IMR-90 (cell line): ENCODE measurements around the gene HOXB8. TPM values are rescaled to one million over a fixed set of nuclear protein-coding genes. Genes with fewer than 3 reads are reported as not detected.

ENCODE experiments used
- ATAC-seq: fragments of 200-7000 bp; cut with Tn5 transposase; 2 replicates; pipeline ENCODE4 v1.9.1; 2020; ENCODE audit warnings: low read depth, mild to moderate bottlenecking, moderate library complexity
- BruUV-seq: library from RNA; stranded (reverse); fragments of 400-500 nt; replicated peaks from 2 replicates; lab custom pipeline; 2021; lab: Mats Ljungman, UMichigan
- CTCF ChIA-PET: fragments of 300-600 bp; formaldehyde crosslinking; extraction: SDS; loops from one replicate; lab custom pipeline; 2021; ENCODE audit warnings: antibody characterized with exemption; lab: Yijun Ruan, JAX
- POLR2A ChIA-PET: fragments of 300-600 bp; sonication (Branson Sonifier 250); formaldehyde crosslinking; loops from one replicate; lab custom pipeline; 2022; ENCODE audit warnings: antibody characterized with exemption; ENCODE audit not compliant: unreplicated experiment; lab: Charles Lee
- DNase-seq: peaks from one replicate; pipeline ENCODE4 v3.0.0; 2013
- H2AFZ ChIP-seq: replicated peaks from 2 replicates; pipeline ENCODE3; 2013; ENCODE audit warnings: low read length, mild to moderate bottlenecking; ENCODE audit not compliant: poor library complexity
- H2AK5ac ChIP-seq: 2 replicates; pipeline ENCODE4 v1.6.1; 2013; ENCODE audit warnings: low read depth, low read length, inconsistent platforms
- H2AK9ac ChIP-seq: replicated peaks from 2 replicates; pipeline ENCODE3; 2013; ENCODE audit warnings: mild to moderate bottlenecking, low read depth, low read length, moderate library complexity; ENCODE audit not compliant: poor library complexity
- H2BK120ac ChIP-seq: 2 replicates; pipeline ENCODE4 v1.6.1; 2013; ENCODE audit warnings: low read depth, low read length, inconsistent platforms
- H2BK15ac ChIP-seq: 3 replicates; pipeline ENCODE4 v1.6.1; 2013; ENCODE audit warnings: low read depth, low read length, inconsistent platforms
- H2BK20ac ChIP-seq: 2 replicates; pipeline ENCODE4 v1.6.1; 2013; ENCODE audit warnings: low read depth, mild to moderate bottlenecking, inconsistent platforms, low read length, moderate library complexity
- H2BK5ac ChIP-seq: 2 replicates; pipeline ENCODE4 v1.6.1; 2013; ENCODE audit warnings: mild to moderate bottlenecking, low read depth, low read length, inconsistent platforms; ENCODE audit not compliant: poor library complexity, severe bottlenecking
- H3K14ac ChIP-seq: replicated peaks from 2 replicates; pipeline ENCODE4 v1.6.1; 2013; ENCODE audit warnings: low read depth, low read length, inconsistent platforms
- H3K18ac ChIP-seq: 2 replicates; pipeline ENCODE4 v1.6.1; 2013; ENCODE audit warnings: low read depth, low read length, control low read depth
- H3K23ac ChIP-seq: 2 replicates; pipeline ENCODE4 v1.6.1; 2013; ENCODE audit warnings: low read depth, low read length, inconsistent platforms
- H3K27ac ChIP-seq: 2 replicates; pipeline ENCODE4 v1.5.1; 2013; ENCODE audit warnings: mild to moderate bottlenecking, control low read depth, low read length; ENCODE audit not compliant: insufficient read depth
- H3K27me3 ChIP-seq: 2 replicates; pipeline ENCODE4 v1.6.1; 2013; ENCODE audit warnings: low read length; ENCODE audit not compliant: control insufficient read depth, insufficient read depth
- H3K36me3 ChIP-seq: 2 replicates; pipeline ENCODE4 v1.6.1; 2013; ENCODE audit warnings: low read length, mixed read lengths; ENCODE audit not compliant: control insufficient read depth, insufficient read depth
- H3K4ac ChIP-seq: 2 replicates; pipeline ENCODE4 v1.6.1; 2013; ENCODE audit warnings: low read depth, low read length, inconsistent platforms
- H3K4me1 ChIP-seq: 2 replicates; pipeline ENCODE4 v1.6.1; 2013; ENCODE audit warnings: low read length, mixed read lengths; ENCODE audit not compliant: control insufficient read depth, insufficient read depth
- H3K4me2 ChIP-seq: 2 replicates; pipeline ENCODE4 v1.6.1; 2013; ENCODE audit warnings: low read depth, mild to moderate bottlenecking, control low read depth, low read length, moderate library complexity
- H3K4me3 ChIP-seq: 2 replicates; pipeline ENCODE4 v1.5.1; 2013; ENCODE audit warnings: low read depth, mild to moderate bottlenecking, control low read depth, low read length, moderate library complexity; ENCODE audit not compliant: insufficient read depth
- H3K56ac ChIP-seq: 2 replicates; pipeline ENCODE4 v1.6.1; 2013; ENCODE audit warnings: low read length, inconsistent platforms; ENCODE audit not compliant: insufficient read depth; ENCODE audit errors: extremely low read depth
- H3K79me1 ChIP-seq, 2 experiments: 2 replicates each; pipeline ENCODE4 v1.6.1; 2013; ENCODE audit warnings: low read length in 2 of 2, inconsistent platforms in 1 of 2, low read depth in 1 of 2
- H3K9ac ChIP-seq: 2 replicates; pipeline ENCODE4 v1.6.1; 2013; ENCODE audit warnings: low read depth, low read length, control low read depth
- H3K9me1 ChIP-seq: 2 replicates; pipeline ENCODE4 v1.6.1; 2013; ENCODE audit warnings: low read length, inconsistent platforms; ENCODE audit not compliant: insufficient read depth
- H3K9me3 ChIP-seq: 2 replicates; pipeline ENCODE4 v1.6.1; 2013; ENCODE audit warnings: low read length; ENCODE audit not compliant: control insufficient read depth, insufficient read depth
- H4K20me1 ChIP-seq: 2 replicates; pipeline ENCODE4 v1.6.1; 2013; ENCODE audit warnings: low read length, inconsistent platforms; ENCODE audit not compliant: insufficient read depth
- H4K5ac ChIP-seq: 2 replicates; pipeline ENCODE4 v1.6.1; 2013; ENCODE audit warnings: mild to moderate bottlenecking, low read depth, low read length, control low read depth
- H4K8ac ChIP-seq, 2 experiments: 2 replicates each; pipeline ENCODE4 v1.6.1; 2013; ENCODE audit warnings: low read depth in 2 of 2, low read length in 2 of 2, control low read depth in 1 of 2, inconsistent platforms in 1 of 2
- H4K91ac ChIP-seq: 2 replicates; pipeline ENCODE4 v1.6.1; 2013; ENCODE audit warnings: low read depth, low read length, inconsistent platforms; ENCODE audit not compliant: insufficient read depth
- BHLHE40 ChIP-seq: fragments of 150-350 bp; IDR thresholded peaks from 2 replicates; pipeline ENCODE4 v1.6.1; 2016; ENCODE audit warnings: mild to moderate bottlenecking, low read depth, low read length
- ELK1 ChIP-seq: fragments of 150-350 bp; IDR thresholded peaks from 2 replicates; pipeline ENCODE4 v1.6.1; 2016; ENCODE audit warnings: low read depth, mild to moderate bottlenecking, low read length, moderate library complexity, borderline replicate concordance
- FOS ChIP-seq: fragments of 150-350 bp; IDR thresholded peaks from 2 replicates; pipeline ENCODE4 v1.6.1; 2016; ENCODE audit warnings: low read depth, low read length
- MAZ ChIP-seq: IDR thresholded peaks from 2 replicates; pipeline ENCODE4 v1.6.1; 2012; ENCODE audit warnings: low read depth, mild to moderate bottlenecking, low read length, improper control_type of control experiment, moderate library complexity, borderline replicate concordance
- MXI1 ChIP-seq: IDR thresholded peaks from 2 replicates; pipeline ENCODE4 v1.6.1; 2012; ENCODE audit warnings: low read depth, mild to moderate bottlenecking, low read length, moderate library complexity, borderline replicate concordance
- NFE2L2 ChIP-seq: fragments of 150-350 bp; IDR thresholded peaks from 2 replicates; pipeline ENCODE4 v1.6.1; 2016; ENCODE audit warnings: low read depth, mild to moderate bottlenecking, low read length
- POLR2A ChIP-seq: IDR thresholded peaks from 2 replicates; pipeline ENCODE4 v1.6.1; 2012; ENCODE audit warnings: mild to moderate bottlenecking, low read depth, low read length
- RAD21 ChIP-seq: IDR thresholded peaks from 2 replicates; pipeline ENCODE4 v1.6.1; 2012; ENCODE audit warnings: low read length, improper control_type of control experiment
- RCOR1 ChIP-seq: IDR thresholded peaks from 2 replicates; pipeline ENCODE4 v1.6.1; 2012; ENCODE audit warnings: mild to moderate bottlenecking, low read length, improper control_type of control experiment; ENCODE audit not compliant: insufficient replicate concordance
- RFX5 ChIP-seq: IDR thresholded peaks from 2 replicates; pipeline ENCODE4 v1.8.0; 2012; ENCODE audit warnings: low read depth, mild to moderate bottlenecking, low read length, moderate library complexity
- WGBS, 2 experiments: methylation state at CpG; one replicate each; pipeline versions ENCODE4 v1.1.5 to v1.1.7; 2013; ENCODE audit warnings: missing lambda C conversion rate in 2 of 2; ENCODE audit not compliant: insufficient read length in 1 of 2; ENCODE audit errors: extremely low coverage in 2 of 2; 5-methylcytosine and 5-hydroxymethylcytosine counted together
- dilution Hi-C: fragments of 300-500 bp; cut with HindIII; formaldehyde crosslinking; loops from one replicate; pipeline ENCODE4 v1.14.3; 2018; ENCODE audit warnings: low sequenced_read_pairs; ENCODE audit not compliant: unreplicated experiment
- in situ Hi-C: fragments of 300-500 bp; cut with MboI; formaldehyde crosslinking; loops from 3 replicates; pipeline ENCODE4 v1.14.3; 2019; ENCODE audit warnings: low sequenced_read_pairs, inconsistent platforms, mixed read lengths
- intact Hi-C: fragments of 100-400 bp; cut with micrococcal nuclease; formaldehyde crosslinking; loops from 2 replicates; pipeline ENCODE4 v1.10.0; 2022
- polyA plus RNA-seq, 3 experiments: library from polyadenylated mRNA; depleted of rRNA; stranded (reverse); fragments of >200 nt; gene quantifications; 2 replicates each; pipeline ENCODE4 v1.2.3, GENCODE V29; 2012; ENCODE audit warnings: low replicate concordance in 1 of 3
- total RNA-seq: library from RNA; depleted of rRNA; stranded (reverse); fragments of >200 nt; gene quantifications from 2 replicates; pipeline ENCODE4 v1.2.3, GENCODE V29; 2012
- TF ChIP-seq, protein P1 (sequence below): fragments of 150-350 bp; IDR thresholded peaks from 2 replicates; pipeline ENCODE4 v1.6.1; 2017; ENCODE audit warnings: mild to moderate bottlenecking, antibody characterized with exemption, low read length, low read depth
- TF ChIP-seq, protein P2 (sequence below): conservative IDR thresholded peaks from 2 replicates; pipeline ENCODE4 v1.5.1; 2012; ENCODE audit warnings: mild to moderate bottlenecking, low read depth, low read length, improper control_type of control experiment

Gene HOXB8
- total and polyA plus RNA-seq, 2 of the 4 experiments (the other 2 are of a cell fraction): 0.54 to 5.3 TPM

DNA sequence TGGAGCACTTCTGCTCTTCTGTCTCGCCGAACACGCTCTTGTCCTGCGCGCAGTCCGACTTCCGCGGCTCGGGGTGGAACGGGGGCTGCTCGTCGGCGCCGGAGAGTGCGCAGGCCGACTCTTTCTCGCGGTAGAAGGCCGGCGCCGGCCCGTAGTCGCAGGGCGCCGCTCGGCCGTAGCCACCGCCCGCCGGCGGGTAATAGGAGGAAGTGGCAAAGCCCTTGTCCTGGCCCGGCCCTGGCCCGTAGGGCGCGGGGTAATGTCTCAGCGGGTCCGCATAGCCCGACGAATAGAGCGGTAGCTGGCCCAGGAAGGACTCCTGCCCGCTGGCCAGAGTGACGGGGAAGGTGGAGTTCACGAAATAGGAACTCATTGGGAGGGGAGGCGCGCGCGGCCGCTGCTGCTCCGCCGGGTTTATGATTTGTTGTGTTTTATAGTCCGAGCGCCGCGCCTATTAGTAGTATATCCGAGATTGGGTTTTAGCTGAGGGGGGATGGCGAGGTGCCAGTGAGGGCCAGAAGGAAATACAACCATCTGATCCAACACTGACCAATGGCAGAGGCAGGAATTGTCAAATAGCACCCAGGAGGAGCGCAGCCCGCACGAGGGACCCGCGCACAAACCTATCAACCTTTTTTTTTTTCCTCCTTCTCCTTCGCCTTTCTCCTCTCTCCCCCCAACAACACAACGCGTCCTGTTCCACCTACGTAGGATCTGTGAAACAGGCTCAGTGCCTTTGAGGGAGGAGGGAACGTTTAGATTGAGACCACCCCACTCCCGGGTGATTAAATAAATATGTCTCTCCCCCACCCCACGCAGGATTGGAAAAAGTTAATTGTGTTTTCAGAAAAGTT lies 17.1 kb downstream of the HOXB8 start:
- Histone ChIP-seq H3K9ac (peak overlapping the region; percentile 99), H3K36me3 (peaks cover 9% of the 10 kb centered on the region; the same call in 1 of the 2 replicates), H2AK5ac (peak overlapping the region; percentile 38), H4K5ac (peak overlapping the region; percentile 61), H2BK5ac (peak overlapping the region; percentile 95), H2BK20ac (peak overlapping the region; percentile 40; the same call in 1 of the 2 replicates), H4K20me1 (peaks cover 15% of the 10 kb centered on the region), H3K4ac (peak overlapping the region; percentile 98), H3K18ac (peak overlapping the region; percentile 65), H3K79me1 (peaks cover 24 to 39% of the 10 kb centered on the region in 2 experiments; a peak in 3 of 4 replicates), H3K4me3 (peak overlapping the region; percentile 78), H3K9me3 (no peaks in the 10 kb centered on the region), H3K9me1 (0 out of 2 replicates have a peak, but pooled peaks cover 3% of the 10 kb centered on the region), H3K4me2 (peak overlapping the region; percentile 95), H3K23ac (peak overlapping the region; percentile 98), H2BK15ac (peak overlapping the region; percentile 18; the same call in 1 of the 3 replicates), H2BK120ac (peak overlapping the region; percentile 67), H3K14ac (peak overlapping the region; percentile 97), H3K27me3 (no peaks in the 10 kb centered on the region), H4K8ac (peak overlapping the region; percentile 55 to 88), H3K27ac (peak overlapping the region; percentile 99), H2AK9ac (peak overlapping the region; percentile 96), H2AFZ (peak overlapping the region; percentile 71), H4K91ac (peak overlapping the region; percentile 92), H3K4me1 (peaks cover 12% of the 10 kb centered on the region), H3K56ac (peak overlapping the region; percentile 53; the same call in 1 of the 2 replicates)
- ChIA-PET POLR2A (interaction anchor here (0.5 kb wide), 1 partner anchor 9 kb away, joined by 3 read pairs; no protein-coding TSS in a partner anchor), CTCF (no interaction called here)
- WGBS, 2 experiments: 0% methylated on average over 15 of the region's 68 CpGs; no CpG with 5 or more reads in 1 of the 2 experiments
- DNase-seq (peak; percentile 88), ATAC-seq (peak; percentile 15)
- in situ Hi-C loops (loop anchor here (5.0 to 10.0 kb wide), 2 partner anchors 261 to 573 kb away; no protein-coding TSS in a partner anchor), intact Hi-C loops (loop anchor here (1.0 kb wide), 1 partner anchor 12 kb away; no protein-coding TSS in a partner anchor), dilution Hi-C loops (no loop called here)
- no TSS peak for BruUV-seq
- no peak for TF ChIP-seq RFX5
- TF ChIP-seq, protein P1, sequence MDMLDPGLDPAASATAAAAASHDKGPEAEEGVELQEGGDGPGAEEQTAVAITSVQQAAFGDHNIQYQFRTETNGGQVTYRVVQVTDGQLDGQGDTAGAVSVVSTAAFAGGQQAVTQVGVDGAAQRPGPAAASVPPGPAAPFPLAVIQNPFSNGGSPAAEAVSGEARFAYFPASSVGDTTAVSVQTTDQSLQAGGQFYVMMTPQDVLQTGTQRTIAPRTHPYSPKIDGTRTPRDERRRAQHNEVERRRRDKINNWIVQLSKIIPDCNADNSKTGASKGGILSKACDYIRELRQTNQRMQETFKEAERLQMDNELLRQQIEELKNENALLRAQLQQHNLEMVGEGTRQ: peak; percentile 56; the same call in 1 of the 2 replicates
- no peak for TF ChIP-seq RAD21
- TF ChIP-seq MAZ: no peak
- no peak for TF ChIP-seq RCOR1
- peak; percentile 65 for TF ChIP-seq POLR2A
- no peak for TF ChIP-seq FOS
- TF ChIP-seq MXI1: peak; percentile 13; the same call in 1 of the 2 replicates
- TF ChIP-seq BHLHE40: no peak
- TF ChIP-seq, protein P2, sequence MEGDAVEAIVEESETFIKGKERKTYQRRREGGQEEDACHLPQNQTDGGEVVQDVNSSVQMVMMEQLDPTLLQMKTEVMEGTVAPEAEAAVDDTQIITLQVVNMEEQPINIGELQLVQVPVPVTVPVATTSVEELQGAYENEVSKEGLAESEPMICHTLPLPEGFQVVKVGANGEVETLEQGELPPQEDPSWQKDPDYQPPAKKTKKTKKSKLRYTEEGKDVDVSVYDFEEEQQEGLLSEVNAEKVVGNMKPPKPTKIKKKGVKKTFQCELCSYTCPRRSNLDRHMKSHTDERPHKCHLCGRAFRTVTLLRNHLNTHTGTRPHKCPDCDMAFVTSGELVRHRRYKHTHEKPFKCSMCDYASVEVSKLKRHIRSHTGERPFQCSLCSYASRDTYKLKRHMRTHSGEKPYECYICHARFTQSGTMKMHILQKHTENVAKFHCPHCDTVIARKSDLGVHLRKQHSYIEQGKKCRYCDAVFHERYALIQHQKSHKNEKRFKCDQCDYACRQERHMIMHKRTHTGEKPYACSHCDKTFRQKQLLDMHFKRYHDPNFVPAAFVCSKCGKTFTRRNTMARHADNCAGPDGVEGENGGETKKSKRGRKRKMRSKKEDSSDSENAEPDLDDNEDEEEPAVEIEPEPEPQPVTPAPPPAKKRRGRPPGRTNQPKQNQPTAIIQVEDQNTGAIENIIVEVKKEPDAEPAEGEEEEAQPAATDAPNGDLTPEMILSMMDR: no peak
- no peak for TF ChIP-seq NFE2L2
- no peak for TF ChIP-seq ELK1
